HCT116 (cell line): ENCODE data around the gene RAB6C. TPM values are rescaled to one million over a fixed set of nuclear protein-coding genes. Genes with fewer than 3 reads are reported as not detected.
"Not testable (repeated sequence)": the region's sequence is repeated elsewhere in the genome, so short reads cannot be mapped to it uniquely, and the experiment has no call there.

Experiments used
- ATAC-seq: fragments of 200-7000 bp; cut with Tn5 transposase; 2 replicates; pipeline ENCODE4 v1.9.1; 2020; ENCODE audit warnings: mild to moderate bottlenecking, moderate library complexity
- BruUV-seq: library from RNA; stranded (reverse); fragments of 400-500 nt; replicated peaks from 2 replicates; lab custom pipeline; 2021; lab: Mats Ljungman, UMichigan
- CTCF ChIA-PET: fragments of 300-600 bp; sonication (Branson Sonifier 250); formaldehyde crosslinking; loops from one replicate; lab custom pipeline; 2021; ENCODE audit warnings: antibody characterized with exemption; lab: Charles Lee
- POLR2A ChIA-PET: fragments of 300-600, 350-600 bp; sonication (Branson Sonifier 250); formaldehyde crosslinking; loops from one replicate; lab custom pipeline; 2021; ENCODE audit warnings: antibody characterized with exemption; lab: Charles Lee
- RAD21 ChIA-PET, 2 experiments: fragments of 300-600 bp; sonication (Branson Sonifier 250); formaldehyde crosslinking; loops; one replicate each; lab custom pipeline; 2023; ENCODE audit warnings: low total read pairs in 2 of 2; ENCODE audit not compliant: uncharacterized antibody in 2 of 2, unreplicated experiment in 2 of 2, low non-redundant PET in 1 of 2; lab: Charles Lee
- DNase-seq: peaks from one replicate; pipeline ENCODE4 v3.0.0-alpha.2; 2010; ENCODE audit warnings: low read depth, low spot score
- H2AFZ ChIP-seq: fragments of 200-600 bp; shearing (Covaris generic), sonication (generic); 2 replicates; pipeline ENCODE4 v1.6.1; 2017; ENCODE audit warnings: low read depth, mixed run types, mixed read lengths, antibody characterized with exemption, low read length; ENCODE audit not compliant: poor library complexity, severe bottlenecking
- H3K27ac ChIP-seq: 2 replicates; pipeline ENCODE4 v1.5.1; 2012; ENCODE audit warnings: low read depth, low read length
- H3K27me3 ChIP-seq: fragments of 200-600 bp; sonication (generic); 2 replicates; pipeline ENCODE4 v1.6.1; 2016; ENCODE audit warnings: mixed run types, low read length, mixed read lengths; ENCODE audit not compliant: insufficient read depth
- H3K36me3 ChIP-seq, 2 experiments: fragments of 200-500 bp in 1 of 2; fragments of 200-600 bp in 1 of 2; sonication (Bioruptor generic) in 1 of 2; sonication (generic) in 1 of 2; 2 replicates each; pipeline versions ENCODE4 v1.5.1 to v1.6.1; 2014 to 2016; ENCODE audit warnings: low read length in 2 of 2, inconsistent platforms in 1 of 2, mixed read lengths in 1 of 2, mixed run types in 1 of 2; ENCODE audit not compliant: insufficient read depth in 2 of 2, control insufficient read depth in 1 of 2
- H3K4me1 ChIP-seq, 2 experiments: fragments of 200-600 bp in 1 of 2; sonication (generic) in 1 of 2; 2 replicates each; pipeline versions ENCODE4 v1.5.1 to v1.6.1; 2012 to 2017; ENCODE audit warnings: low read length in 2 of 2, inconsistent platforms in 1 of 2, mild to moderate bottlenecking in 1 of 2, mixed read lengths in 1 of 2, mixed run types in 1 of 2, moderate library complexity in 1 of 2; ENCODE audit not compliant: insufficient read depth in 2 of 2, control insufficient read depth in 1 of 2
- H3K4me2 ChIP-seq: fragments of 200-600 bp; sonication (generic); 2 replicates; pipeline ENCODE4 v1.6.1; 2017; ENCODE audit warnings: mixed run types, low read length, mixed read lengths
- H3K4me3 ChIP-seq, 2 experiments: fragments of 200-600 bp in 1 of 2; sonication (generic) in 1 of 2; replicated peaks in 1 of 2; 2 replicates each; pipeline ENCODE4 v1.5.1; 2011 to 2016; ENCODE audit warnings: low read length in 2 of 2, control low read depth in 1 of 2, low read depth in 1 of 2, mild to moderate bottlenecking in 1 of 2, mixed read lengths in 1 of 2, mixed run types in 1 of 2
- H3K79me2 ChIP-seq: fragments of 200-600 bp; sonication (generic); 2 replicates; pipeline ENCODE4 v1.6.1; 2017; ENCODE audit warnings: mild to moderate bottlenecking, mixed run types, low read length, moderate library complexity, mixed read lengths; ENCODE audit not compliant: insufficient read depth
- H3K9ac ChIP-seq: fragments of 200-600 bp; sonication (generic); 2 replicates; pipeline ENCODE4 v1.6.1; 2016; ENCODE audit warnings: low read length, mixed read lengths
- H3K9me2 ChIP-seq: fragments of 200-600 bp; sonication (generic), shearing (Covaris generic); 2 replicates; pipeline ENCODE4 v1.6.1; 2017; ENCODE audit warnings: mixed run types, mild to moderate bottlenecking, moderate library complexity; ENCODE audit not compliant: insufficient read depth
- H3K9me3 ChIP-seq, 2 experiments: fragments of 200-500 bp in 1 of 2; fragments of 200-600 bp in 1 of 2; sonication (Bioruptor generic) in 1 of 2; sonication (generic) in 1 of 2; 2 replicates each; pipeline ENCODE4 v1.6.1; 2014 to 2017; ENCODE audit warnings: low read length in 2 of 2, mixed read lengths in 2 of 2, inconsistent platforms in 1 of 2, low read depth in 1 of 2, mild to moderate bottlenecking in 1 of 2, mixed run types in 1 of 2, moderate library complexity in 1 of 2; ENCODE audit not compliant: control insufficient read depth in 1 of 2, insufficient read depth in 1 of 2
- H4K20me1 ChIP-seq: fragments of 200-600 bp; sonication (generic), shearing (Covaris generic); 2 replicates; pipeline ENCODE4 v1.6.1; 2017; ENCODE audit warnings: mixed run types, mild to moderate bottlenecking, moderate library complexity; ENCODE audit not compliant: insufficient read depth
- CEBPB ChIP-seq: IDR thresholded peaks from 2 replicates; pipeline ENCODE4 v1.6.1; 2012; ENCODE audit warnings: low read depth
- JUND ChIP-seq: IDR thresholded peaks from 2 replicates; pipeline ENCODE4 v1.6.1; 2012
- RAD21 ChIP-seq: IDR thresholded peaks from 2 replicates; pipeline ENCODE4 v1.6.1; 2012; ENCODE audit warnings: low read depth, mild to moderate bottlenecking
- SRF ChIP-seq: IDR thresholded peaks from 2 replicates; pipeline ENCODE4 v1.6.1; 2012; ENCODE audit warnings: low read depth
- intact Hi-C: fragments of 100-400 bp; cut with micrococcal nuclease; formaldehyde crosslinking; loops from 2 replicates; pipeline ENCODE4 v1.10.0; 2022
- total RNA-seq: library from RNA; stranded (reverse); gene quantifications from one replicate; pipeline ENCODE4 v1.2.1, GENCODE V29; 2021; ENCODE audit not compliant: unreplicated experiment

Gene RAB6C
- total RNA-seq, 1 experiment from 2014 or later, result not detected

GRCh38 chr2:129975016-129975774 lies 4.3 kb upstream of the RAB6C start:
- CTCF ChIA-PET, result no interaction called here
- ATAC-seq (no peak), DNase-seq (no peak)
- H4K20me1 ChIP-seq, result no peaks in the 10 kb centered on the region
- no peak overlapping the region for H3K4me3 ChIP-seq
- no peaks in the 10 kb centered on the region for H3K36me3 ChIP-seq
- no peak overlapping the region for H3K27ac ChIP-seq
- H2AFZ ChIP-seq, result no peak overlapping the region
- intact Hi-C loops, result no loop called here
- peaks cover 30% of the 10 kb centered on the region for H3K27me3 ChIP-seq
- RAD21 ChIA-PET, result no interaction called here
- no peaks in the 10 kb centered on the region for H3K79me2 ChIP-seq
- BruUV-seq, result no TSS peak
- H3K9ac ChIP-seq, result no peak overlapping the region
- no peak overlapping the region for H3K4me2 ChIP-seq
- H3K4me1 ChIP-seq, result no peaks in the 10 kb centered on the region
- H3K9me3 ChIP-seq, result no peaks in the 10 kb centered on the region
- POLR2A ChIA-PET, result no interaction called here
- TF ChIP-seq CEBPB (no peak), RAD21 (no peak), JUND (no peak), SRF (no peak)
- no peaks in the 10 kb centered on the region for H3K9me2 ChIP-seq

GRCh38 chr2:129976969-129977368 lies 2.5 kb upstream of the RAB6C start:
- peaks cover 28% of the 10 kb centered on the region for H3K27me3 ChIP-seq
- intact Hi-C loops, POLR2A ChIA-PET, H3K9me3 ChIP-seq, H4K20me1 ChIP-seq, H3K9ac ChIP-seq, H3K27ac ChIP-seq, CTCF ChIA-PET, DNase-seq, H2AFZ ChIP-seq, H3K79me2 ChIP-seq, H3K4me3 ChIP-seq, H3K9me2 ChIP-seq, RAD21 ChIA-PET, ATAC-seq, H3K36me3 ChIP-seq, H3K4me1 ChIP-seq, BruUV-seq, H3K4me2 ChIP-seq: not testable (repeated sequence)
